Ascending aorta (tissue), 2 donors: ENCODE data around the gene ABCB10. TPM values are rescaled to one million over a fixed set of nuclear protein-coding genes. Genes with fewer than 3 reads are reported as not detected.

Experiments used
- DNase-seq, 2 donors: peaks; one replicate each; pipeline ENCODE4 v3.0.0-alpha.2; 2019; ENCODE audit warnings: low spot score in 2 of 2
- H3K27ac ChIP-seq, 2 donors: fragments of 200-600 bp; sonication (generic); one replicate each; pipeline ENCODE4 v1.5.1; 2016 to 2017; ENCODE audit warnings: mild to moderate bottlenecking in 1 of 2
- H3K27me3 ChIP-seq: fragments of 200-600 bp; sonication (generic); one replicate; pipeline ENCODE4 v1.5.1; 2017
- H3K36me3 ChIP-seq, 2 donors: fragments of 200-600 bp; sonication (generic); one replicate each; pipeline ENCODE4 v1.5.1; 2016
- H3K4me1 ChIP-seq, 2 donors: fragments of 200-600 bp; sonication (generic); one replicate each; pipeline ENCODE4 v1.5.1; 2016 to 2017; ENCODE audit warnings: mild to moderate bottlenecking in 1 of 2
- H3K4me3 ChIP-seq, 2 donors: fragments of 200-600 bp; sonication (generic); one replicate each; pipeline ENCODE4 v1.5.1; 2016 to 2017; ENCODE audit warnings: mild to moderate bottlenecking in 1 of 2
- H3K9me3 ChIP-seq, 2 donors: fragments of 200-600 bp; sonication (generic); one replicate each; pipeline ENCODE4 v1.5.1; 2016
- CTCF ChIP-seq, 3 experiments: fragments of 200-600 bp in 2 of 3; fragments of 450-650 bp in 1 of 3; sonication (generic) in 2 of 3; IDR thresholded peaks; one replicate each; pipeline ENCODE4 v1.5.1; 2016 to 2019; ENCODE audit warnings: antibody characterized with exemption in 3 of 3, mild to moderate bottlenecking in 1 of 3, moderate library complexity in 1 of 3
- intact Hi-C: fragments of 100-400 bp; cut with DNase I; formaldehyde crosslinking; loops from one replicate; pipeline ENCODE4 v1.15.1; 2023
- total RNA-seq: library from RNA; depleted of rRNA; stranded (reverse); fragments of >200 nt; gene quantifications from one replicate; pipeline ENCODE4 v1.1.0, GENCODE V29; 2016

Gene ABCB10
- total RNA-seq, 1 donor from 2014 or later = 25.2 TPM

DNA sequence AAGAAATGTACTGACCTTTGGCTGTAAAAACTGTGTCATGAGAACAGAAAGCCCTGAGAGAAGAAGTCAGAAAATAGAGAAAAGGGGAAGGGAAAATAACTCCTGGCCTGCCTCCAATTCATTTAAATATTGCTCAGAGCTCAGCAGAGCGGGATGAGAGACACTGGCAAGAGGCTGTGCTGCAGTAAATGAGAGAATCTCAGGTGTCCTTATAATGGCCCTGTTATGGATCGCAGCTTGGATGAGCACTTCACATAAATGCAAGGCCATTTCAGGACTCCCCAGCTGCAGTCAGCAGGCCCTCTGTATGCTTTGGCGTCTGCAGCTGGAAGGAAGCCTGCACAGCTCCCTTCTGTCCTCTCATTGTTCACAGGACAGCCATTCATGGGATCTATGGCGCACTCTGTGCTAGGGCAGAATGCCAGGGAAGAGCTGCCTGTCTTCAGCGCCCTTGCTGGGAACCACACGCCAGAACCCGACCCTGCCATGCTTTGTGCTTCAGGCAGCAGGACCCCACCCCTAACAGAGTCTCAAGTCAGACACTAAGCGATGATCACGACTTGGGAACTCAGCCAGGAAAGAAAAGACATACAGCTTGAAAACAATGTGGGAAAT lies 20.7 kb upstream of the ABCB10 start:
- Histone ChIP-seq H3K36me3 (no peaks in the 10 kb centered on the region), H3K4me1 (peaks cover 0 to 20% of the 10 kb centered on the region in 2 donors), H3K9me3 (no peaks in the 10 kb centered on the region), H3K27me3 (no peaks in the 10 kb centered on the region), H3K27ac (peak overlapping the region; percentile 53 to 59), H3K4me3 (peak overlapping the region; percentile 31 to 35)
- DNase-seq = no peak
- intact Hi-C loops = loop anchor here (1.0 kb wide), 1 partner anchor 16 kb away; no protein-coding TSS in a partner anchor
- no peak for TF ChIP-seq CTCF (IDR thresholded peaks at IDR 0.05)

DNA sequence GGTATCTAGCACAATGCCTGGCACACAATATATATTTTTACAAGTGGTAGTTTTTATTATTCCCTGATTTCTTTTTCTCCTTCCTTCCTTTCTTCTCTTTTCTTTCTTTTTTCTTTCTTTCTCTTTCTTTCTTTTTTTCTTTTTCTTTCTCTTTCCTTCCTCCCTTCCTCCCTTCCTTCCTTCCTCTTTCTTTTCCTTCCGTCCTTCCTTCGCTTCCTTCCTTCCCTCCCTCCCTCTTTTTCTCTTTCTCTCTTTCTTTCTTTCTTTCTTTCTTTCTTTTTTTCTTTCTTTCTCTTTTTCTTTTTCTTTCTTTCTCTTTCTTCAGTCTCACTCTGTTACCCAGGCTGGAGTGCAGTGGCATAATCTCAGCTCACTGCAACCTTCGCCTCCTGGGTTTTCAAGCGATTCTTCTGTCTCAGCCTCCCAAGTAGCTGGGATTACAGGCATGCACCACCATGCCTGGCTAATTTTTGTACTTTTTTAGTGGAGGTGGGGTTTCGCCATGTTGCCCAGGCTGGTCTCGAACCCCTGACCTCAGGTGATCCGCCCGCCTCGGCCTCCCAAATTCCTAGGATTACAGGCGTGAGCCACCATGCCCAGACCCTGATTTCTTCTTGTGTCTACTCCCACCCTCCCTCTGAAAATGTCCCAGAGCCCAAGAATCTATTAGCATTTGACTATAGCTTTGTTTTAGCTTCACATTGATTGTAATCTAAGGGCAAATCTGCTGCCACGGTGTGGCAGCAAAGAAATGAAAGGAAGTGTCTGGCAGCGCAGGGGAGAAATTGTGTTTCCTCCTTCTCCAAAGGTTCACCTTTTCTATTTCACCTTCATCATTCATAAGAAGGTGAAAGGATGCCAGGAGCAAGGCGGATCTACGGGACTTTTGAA lies 19.9 kb upstream of the ABCB10 start:
- H3K9me3 ChIP-seq = no peaks in the 10 kb centered on the region
- H3K4me1 ChIP-seq = peaks cover 0 to 20% of the 10 kb centered on the region in 2 donors
- peak overlapping the region; percentile 31 to 35 for H3K4me3 ChIP-seq
- no peaks in the 10 kb centered on the region for H3K27me3 ChIP-seq
- peak in 1 of 3 experiments; percentile 36 for TF ChIP-seq CTCF (IDR thresholded peaks at IDR 0.05)
- intact Hi-C loops = loop anchor here (1.0 kb wide), 1 partner anchor 15 kb away; no protein-coding TSS in a partner anchor
- no peak for DNase-seq
- H3K27ac ChIP-seq = peak overlapping the region; percentile 53 to 59
- H3K36me3 ChIP-seq = no peaks in the 10 kb centered on the region

DNA sequence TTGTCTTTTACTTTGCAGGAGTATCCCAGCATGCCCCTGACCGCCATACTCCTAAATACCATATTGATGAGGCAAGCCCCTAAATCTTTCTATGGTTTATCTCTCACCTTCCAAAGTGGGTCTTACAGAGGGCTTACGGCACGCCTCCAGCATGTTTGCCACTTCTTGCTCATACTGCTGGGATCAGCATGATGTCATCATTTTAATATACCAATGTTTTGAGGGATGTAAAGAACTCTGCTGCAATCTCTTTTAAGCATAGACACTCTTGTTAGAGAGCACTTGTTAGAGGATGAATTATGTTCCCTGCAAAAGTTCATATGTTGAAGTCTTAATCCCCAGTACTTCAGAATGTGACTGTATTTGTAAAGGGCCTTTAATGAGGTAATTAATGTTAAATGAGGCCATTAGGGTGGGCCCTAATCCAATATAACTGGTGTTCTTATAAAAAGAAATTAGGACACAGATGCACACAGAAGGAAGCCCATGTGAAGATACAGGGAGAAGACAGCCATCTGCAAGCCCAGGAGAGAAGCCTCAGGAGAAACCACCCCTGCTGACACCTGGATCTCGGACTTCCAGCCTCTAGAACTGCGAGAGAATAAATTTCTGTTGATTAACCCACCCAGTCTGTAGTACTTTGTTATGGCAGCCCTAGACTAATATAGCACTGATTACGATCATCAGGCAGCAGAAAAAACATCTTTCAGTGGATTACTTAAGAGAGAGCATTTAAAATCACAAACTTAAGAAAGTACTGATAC lies 16.4 kb upstream of the ABCB10 start:
- H3K4me1 ChIP-seq = peaks cover 0 to 15% of the 10 kb centered on the region in 2 donors
- no peaks in the 10 kb centered on the region for H3K36me3 ChIP-seq
- TF ChIP-seq CTCF (IDR thresholded peaks at IDR 0.05) = no peak
- H3K4me3 ChIP-seq = no peak overlapping the region
- no peaks in the 10 kb centered on the region for H3K27me3 ChIP-seq
- no peaks in the 10 kb centered on the region for H3K9me3 ChIP-seq
- no peak overlapping the region for H3K27ac ChIP-seq
- intact Hi-C loops = no loop called here
- no peak for DNase-seq

GRCh38 chr1:229572286-229572685 lies 13.8 kb upstream of the ABCB10 start:
- no peak overlapping the region for H3K4me3 ChIP-seq
- H3K4me1 ChIP-seq = peaks cover 0 to 3% of the 10 kb centered on the region in 2 donors
- TF ChIP-seq CTCF (IDR thresholded peaks at IDR 0.05) = no peak
- H3K27me3 ChIP-seq = no peaks in the 10 kb centered on the region
- no peak for DNase-seq
- no peak overlapping the region for H3K27ac ChIP-seq
- H3K36me3 ChIP-seq = no peaks in the 10 kb centered on the region
- no peaks in the 10 kb centered on the region for H3K9me3 ChIP-seq
- intact Hi-C loops = no loop called here

GRCh38 chr1:229570891-229571516 lies 12.5 kb upstream of the ABCB10 start:
- no peak for DNase-seq
- intact Hi-C loops = no loop called here
- no peak for TF ChIP-seq CTCF (IDR thresholded peaks at IDR 0.05)
- Histone ChIP-seq H3K9me3 (no peaks in the 10 kb centered on the region), H3K4me1 (peaks cover 0 to 3% of the 10 kb centered on the region in 2 donors), H3K36me3 (no peaks in the 10 kb centered on the region), H3K4me3 (no peak overlapping the region), H3K27ac (peak overlapping the region in 1 of 2 donors; percentile 31), H3K27me3 (no peaks in the 10 kb centered on the region)
